BE2C (cell line): ENCODE data around the gene PHB1.

Source experiments
- DNase-seq: peaks from one replicate; pipeline ENCODE4 v3.0.0-alpha.2; 2020
- H3K27me3 ChIP-seq: fragments of 250-450 bp; sonication (Bioruptor Pico); 2 replicates; pipeline ENCODE4 v1.5.1; 2020; ENCODE audit warnings: mild to moderate bottlenecking
- H3K36me3 ChIP-seq: fragments of 250-450 bp; sonication (Bioruptor Pico); 2 replicates; pipeline ENCODE4 v1.5.1; 2020; ENCODE audit warnings: mild to moderate bottlenecking
- H3K4me1 ChIP-seq: fragments of 250-450 bp; sonication (Bioruptor Pico); 2 replicates; pipeline ENCODE4 v1.5.1; 2020
- H3K4me3 ChIP-seq: 2 replicates; pipeline ENCODE4 v1.5.1; 2011; ENCODE audit warnings: low read depth, low read length
- H3K9me3 ChIP-seq: fragments of 250-450 bp; sonication (Bioruptor Pico); 2 replicates; pipeline ENCODE4 v1.5.1; 2020
- CTCF ChIP-seq: IDR thresholded peaks from 2 replicates; pipeline ENCODE4 v1.5.1; 2012; ENCODE audit warnings: mild to moderate bottlenecking, low read depth, low read length

The PHB1 gene

GRCh38 chr17:49359990-49360795 is 54.5 kb downstream of the PHB1 start:
- H3K36me3 ChIP-seq: no peaks in the 10 kb centered on the region
- H3K27me3 ChIP-seq: no peaks in the 10 kb centered on the region
- H3K4me3 ChIP-seq: peak overlapping the region; percentile 94
- no peak for DNase-seq
- H3K9me3 ChIP-seq: no peaks in the 10 kb centered on the region
- no peaks in the 10 kb centered on the region for H3K4me1 ChIP-seq
- TF ChIP-seq CTCF: no peak

GRCh38 chr17:49358641-49359247 is 55.9 kb downstream of the PHB1 start:
- no peak for DNase-seq
- no peaks in the 10 kb centered on the region for H3K36me3 ChIP-seq
- no peaks in the 10 kb centered on the region for H3K4me1 ChIP-seq
- H3K9me3 ChIP-seq: no peaks in the 10 kb centered on the region
- no peak overlapping the region for H3K4me3 ChIP-seq
- H3K27me3 ChIP-seq: no peaks in the 10 kb centered on the region
- no peak for TF ChIP-seq CTCF

GRCh38 chr17:49357516-49357915 is 57.2 kb downstream of the PHB1 start:
- no peaks in the 10 kb centered on the region for H3K4me1 ChIP-seq
- no peaks in the 10 kb centered on the region for H3K9me3 ChIP-seq
- no peak for DNase-seq
- no peak for TF ChIP-seq CTCF
- no peak overlapping the region for H3K4me3 ChIP-seq
- no peaks in the 10 kb centered on the region for H3K36me3 ChIP-seq
- no peaks in the 10 kb centered on the region for H3K27me3 ChIP-seq

GRCh38 chr17:49356320-49356719 is 58.4 kb downstream of the PHB1 start:
- no peak for TF ChIP-seq CTCF
- no peaks in the 10 kb centered on the region for H3K27me3 ChIP-seq
- H3K9me3 ChIP-seq: no peaks in the 10 kb centered on the region
- H3K36me3 ChIP-seq: no peaks in the 10 kb centered on the region
- H3K4me1 ChIP-seq: no peaks in the 10 kb centered on the region
- no peak overlapping the region for H3K4me3 ChIP-seq
- no peak for DNase-seq
